A549 (cell line): ENCODE measurements around the gene BBLN.
A peak's percentile ranks its signal among the peaks of the same experiment; 100 is the strongest.

Source experiments
- BHLHE40 ChIP-seq: IDR thresholded peaks from 2 replicates; pipeline ENCODE4 v1.6.1; 2012; ENCODE audit warnings: low read depth, low read length, inconsistent platforms
- CHD2 ChIP-seq: fragments of 150-350 bp; IDR thresholded peaks from 2 replicates; pipeline ENCODE4 v1.6.1; 2014; ENCODE audit warnings: low read length; ENCODE audit not compliant: partially characterized antibody
- CHD4 ChIP-seq: fragments of 200-600 bp; sonication (generic); IDR thresholded peaks from 2 replicates; pipeline ENCODE4 v1.6.1; 2016; ENCODE audit warnings: antibody characterized with exemption, mild to moderate bottlenecking, borderline replicate concordance
- JUN ChIP-seq, 2 experiments: fragments of >200 bp; sonication (Bioruptor Twin); formaldehyde crosslinking; IDR thresholded peaks; 2 replicates in 1 of 2; 3 replicates in 1 of 2; pipeline ENCODE4 v1.6.1; 2016 to 2017
- JUNB ChIP-seq: fragments of >200 bp; sonication (Bioruptor Twin); formaldehyde crosslinking; IDR thresholded peaks from 2 replicates; pipeline ENCODE4 v1.6.1; 2016
- NR3C1 ChIP-seq: fragments of >200 bp; sonication (Bioruptor Twin); formaldehyde crosslinking; IDR thresholded peaks from 3 replicates; pipeline ENCODE4 v1.6.1; 2017
- PHF8 ChIP-seq: fragments of 200-600 bp; sonication (generic); IDR thresholded peaks from 2 replicates; pipeline ENCODE4 v1.6.1; 2016; ENCODE audit warnings: low read depth, mild to moderate bottlenecking, antibody characterized with exemption, moderate library complexity, borderline replicate concordance
- POLR2A ChIP-seq: IDR thresholded peaks from 2 replicates; pipeline ENCODE4 v1.6.1; 2012; ENCODE audit warnings: mild to moderate bottlenecking, low read length
- RFX5 ChIP-seq: fragments of 450-650 bp; IDR thresholded peaks from 2 replicates; pipeline ENCODE4 v1.7.1; 2014; ENCODE audit warnings: antibody characterized with exemption, mild to moderate bottlenecking, moderate library complexity
- SMC3 ChIP-seq: fragments of >200 bp; sonication (Bioruptor Twin); formaldehyde crosslinking; IDR thresholded peaks from 3 replicates; pipeline ENCODE4 v1.6.1; 2018; ENCODE audit warnings: inconsistent platforms
- ZSCAN20 ChIP-seq: fragments of 250-450 bp; sonication (Bioruptor Pico); IDR thresholded peaks from 2 replicates; pipeline ENCODE4 v1.8.0; 2022; ENCODE audit warnings: mild to moderate bottlenecking, moderate library complexity
- TF ChIP-seq, protein P1 (sequence below): fragments of 250-450 bp; sonication (Bioruptor Pico); IDR thresholded peaks from 2 replicates; pipeline ENCODE4 v1.5.0; 2021; ENCODE audit warnings: mild to moderate bottlenecking, moderate library complexity, borderline replicate concordance
- TF ChIP-seq, protein P2 (sequence below): fragments of >200 bp; sonication (Bioruptor Twin); formaldehyde crosslinking; IDR thresholded peaks from 3 replicates; pipeline ENCODE4 v1.5.1; 2016
- TF ChIP-seq, protein P3 (sequence below): fragments of 150-350 bp; IDR thresholded peaks from 2 replicates; pipeline ENCODE4 v1.6.1; 2014; ENCODE audit warnings: low read depth, mild to moderate bottlenecking, low read length

DNA sequence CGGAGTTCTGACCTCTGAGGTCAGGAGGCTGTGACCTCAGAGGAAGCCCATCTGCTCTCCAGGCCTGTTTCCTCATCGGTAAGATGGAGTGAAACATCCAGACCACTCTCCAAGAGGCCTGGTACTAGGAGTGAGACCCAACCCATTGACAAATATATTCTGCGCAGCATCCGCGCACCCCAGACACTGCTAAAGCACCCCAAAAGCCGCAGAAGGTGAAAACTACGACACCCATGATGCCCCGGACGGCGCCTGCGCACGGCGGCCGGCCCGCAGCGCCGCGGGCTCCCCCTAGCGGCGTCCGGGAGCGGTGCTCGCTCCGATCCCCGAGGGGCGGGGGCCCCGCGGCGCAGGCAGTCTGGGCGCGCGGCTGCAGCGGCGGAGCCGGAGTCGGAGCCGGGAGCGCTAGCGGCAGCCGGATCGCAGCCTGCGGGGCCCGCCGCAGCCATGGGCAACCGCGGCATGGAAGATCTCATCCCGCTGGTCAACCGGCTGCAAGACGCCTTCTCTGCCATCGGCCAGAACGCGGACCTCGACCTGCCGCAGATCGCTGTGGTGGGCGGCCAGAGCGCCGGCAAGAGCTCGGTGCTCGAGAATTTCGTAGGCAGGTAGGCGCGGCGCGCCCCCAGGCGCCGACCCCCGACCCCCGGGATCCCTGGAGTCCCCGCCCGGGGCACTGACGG, 43.1 kb downstream of the BBLN start, which contains the start of gene DNM1:
- no peak for TF ChIP-seq BHLHE40
- TF ChIP-seq, protein P1, sequence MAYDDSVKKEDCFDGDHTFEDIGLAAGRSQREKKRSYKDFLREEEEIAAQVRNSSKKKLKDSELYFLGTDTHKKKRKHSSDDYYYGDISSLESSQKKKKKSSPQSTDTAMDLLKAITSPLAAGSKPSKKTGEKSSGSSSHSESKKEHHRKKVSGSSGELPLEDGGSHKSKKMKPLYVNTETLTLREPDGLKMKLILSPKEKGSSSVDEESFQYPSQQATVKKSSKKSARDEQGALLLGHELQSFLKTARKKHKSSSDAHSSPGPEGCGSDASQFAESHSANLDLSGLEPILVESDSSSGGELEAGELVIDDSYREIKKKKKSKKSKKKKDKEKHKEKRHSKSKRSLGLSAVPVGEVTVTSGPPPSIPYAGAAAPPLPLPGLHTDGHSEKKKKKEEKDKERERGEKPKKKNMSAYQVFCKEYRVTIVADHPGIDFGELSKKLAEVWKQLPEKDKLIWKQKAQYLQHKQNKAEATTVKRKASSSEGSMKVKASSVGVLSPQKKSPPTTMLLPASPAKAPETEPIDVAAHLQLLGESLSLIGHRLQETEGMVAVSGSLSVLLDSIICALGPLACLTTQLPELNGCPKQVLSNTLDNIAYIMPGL (CRISPR knock-in tag): no peak
- TF ChIP-seq JUN (IDR thresholded peaks at IDR 0.05): peak in 1 of 2 experiments; percentile 51; a peak in 2 of 5 replicates
- TF ChIP-seq CHD2: no peak
- TF ChIP-seq, protein P2, sequence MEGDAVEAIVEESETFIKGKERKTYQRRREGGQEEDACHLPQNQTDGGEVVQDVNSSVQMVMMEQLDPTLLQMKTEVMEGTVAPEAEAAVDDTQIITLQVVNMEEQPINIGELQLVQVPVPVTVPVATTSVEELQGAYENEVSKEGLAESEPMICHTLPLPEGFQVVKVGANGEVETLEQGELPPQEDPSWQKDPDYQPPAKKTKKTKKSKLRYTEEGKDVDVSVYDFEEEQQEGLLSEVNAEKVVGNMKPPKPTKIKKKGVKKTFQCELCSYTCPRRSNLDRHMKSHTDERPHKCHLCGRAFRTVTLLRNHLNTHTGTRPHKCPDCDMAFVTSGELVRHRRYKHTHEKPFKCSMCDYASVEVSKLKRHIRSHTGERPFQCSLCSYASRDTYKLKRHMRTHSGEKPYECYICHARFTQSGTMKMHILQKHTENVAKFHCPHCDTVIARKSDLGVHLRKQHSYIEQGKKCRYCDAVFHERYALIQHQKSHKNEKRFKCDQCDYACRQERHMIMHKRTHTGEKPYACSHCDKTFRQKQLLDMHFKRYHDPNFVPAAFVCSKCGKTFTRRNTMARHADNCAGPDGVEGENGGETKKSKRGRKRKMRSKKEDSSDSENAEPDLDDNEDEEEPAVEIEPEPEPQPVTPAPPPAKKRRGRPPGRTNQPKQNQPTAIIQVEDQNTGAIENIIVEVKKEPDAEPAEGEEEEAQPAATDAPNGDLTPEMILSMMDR: peak; percentile 94
- TF ChIP-seq CHD4: no peak
- peak; percentile 54 for TF ChIP-seq POLR2A
- TF ChIP-seq NR3C1: no peak
- no peak for TF ChIP-seq ZSCAN20 (CRISPR knock-in tag)
- TF ChIP-seq SMC3: peak; percentile 65
- no peak for TF ChIP-seq JUNB
- TF ChIP-seq PHF8: no peak
- TF ChIP-seq, protein P3, sequence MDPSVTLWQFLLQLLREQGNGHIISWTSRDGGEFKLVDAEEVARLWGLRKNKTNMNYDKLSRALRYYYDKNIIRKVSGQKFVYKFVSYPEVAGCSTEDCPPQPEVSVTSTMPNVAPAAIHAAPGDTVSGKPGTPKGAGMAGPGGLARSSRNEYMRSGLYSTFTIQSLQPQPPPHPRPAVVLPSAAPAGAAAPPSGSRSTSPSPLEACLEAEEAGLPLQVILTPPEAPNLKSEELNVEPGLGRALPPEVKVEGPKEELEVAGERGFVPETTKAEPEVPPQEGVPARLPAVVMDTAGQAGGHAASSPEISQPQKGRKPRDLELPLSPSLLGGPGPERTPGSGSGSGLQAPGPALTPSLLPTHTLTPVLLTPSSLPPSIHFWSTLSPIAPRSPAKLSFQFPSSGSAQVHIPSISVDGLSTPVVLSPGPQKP: no peak
- no peak for TF ChIP-seq RFX5
